B cell (primary cell): ENCODE data around the gene AGAP1.

Source experiments
- CTCF ChIP-seq: fragments of 200-600 bp; IDR thresholded peaks from one replicate; pipeline ENCODE4 v1.8.0; 2022; ENCODE audit warnings: antibody characterized with exemption, mild to moderate bottlenecking
- EZH2 ChIP-seq: IDR thresholded peaks from 2 replicates; pipeline ENCODE4 v1.6.1; 2012; ENCODE audit warnings: borderline replicate concordance, low read depth, mild to moderate bottlenecking, moderate library complexity, low read length; ENCODE audit not compliant: insufficient read depth, poor library complexity, severe bottlenecking

- no peak for TF ChIP-seq EZH2
- TF ChIP-seq CTCF, result no peak
Observed at GRCh38 chr2:235852526-235852920, 358.7 kb downstream of the AGAP1 start.
